Medulla oblongata (tissue), 1 donor: Measurements from ENCODE around the gene ZFR2.

Experiments
- DNase-seq: peaks from one replicate; pipeline ENCODE4 v3.0.0-alpha.2; 2015; ENCODE audit errors: extremely low spot score

ZFR2 gene

GRCh38 chr19:3788996-3789778 is 79.7 kb downstream of the ZFR2 start:
- DNase-seq: no peak

- DNase-seq: no peak
Observed at GRCh38 chr19:3785938-3786824, 82.7 kb downstream of the ZFR2 start, which contains the start of gene MATK. MATK (minus strand) TSS chr19:3786381; CDS start chr19:3785135, 1,246 bp downstream.

GRCh38 chr19:3785451-3785937 is 83.3 kb downstream of the ZFR2 start:
- no peak for DNase-seq

GRCh38 chr19:3784607-3785450 is 84.0 kb downstream of the ZFR2 start:
- DNase-seq: no peak

- no peak for DNase-seq
Observed at GRCh38 chr19:3783660-3784584, 84.9 kb downstream of the ZFR2 start.

- no peak for DNase-seq
Observed at GRCh38 chr19:3782903-3783302, 85.9 kb downstream of the ZFR2 start.

- no peak for DNase-seq
Observed at GRCh38 chr19:3782330-3782729, 86.5 kb downstream of the ZFR2 start.

- no peak for DNase-seq
Observed at GRCh38 chr19:3781603-3782002, 87.2 kb downstream of the ZFR2 start.

GRCh38 chr19:3780786-3781304 is 88.0 kb downstream of the ZFR2 start:
- no peak for DNase-seq

- no peak for DNase-seq
Observed at GRCh38 chr19:3778899-3779723, 89.7 kb downstream of the ZFR2 start.

- no peak for DNase-seq
Observed at GRCh38 chr19:3778104-3778867, 90.6 kb downstream of the ZFR2 start.

- no peak for DNase-seq
Observed at GRCh38 chr19:3776479-3777040, 92.3 kb downstream of the ZFR2 start.

GRCh38 chr19:3775831-3776230 is 93.0 kb downstream of the ZFR2 start:
- no peak for DNase-seq

- no peak for DNase-seq
Observed at GRCh38 chr19:3775374-3775711, 93.5 kb downstream of the ZFR2 start.

- no peak for DNase-seq
Observed at GRCh38 chr19:3774621-3775373, 94.0 kb downstream of the ZFR2 start.

- DNase-seq: no peak
Observed at GRCh38 chr19:3773814-3774515, 94.9 kb downstream of the ZFR2 start.

- DNase-seq: no peak
Observed at GRCh38 chr19:3771906-3772455, 96.9 kb downstream of the ZFR2 start, which contains the start of gene RAX2. RAX2 (minus strand) TSS chr19:3772228; CDS start chr19:3771742, 486 bp downstream.
